ENCODE results near the gene CPXM1. TPM values are rescaled to one million over a fixed set of nuclear protein-coding genes. Genes with fewer than 3 reads are reported as not detected.
"Not testable (repeated sequence)": the region's sequence is repeated elsewhere in the genome, so short reads cannot be mapped to it uniquely, and the experiment has no call there.

Gene CPXM1
- total RNA-seq, 1 experiment from 2014 or later, result 1.2 TPM

DNA sequence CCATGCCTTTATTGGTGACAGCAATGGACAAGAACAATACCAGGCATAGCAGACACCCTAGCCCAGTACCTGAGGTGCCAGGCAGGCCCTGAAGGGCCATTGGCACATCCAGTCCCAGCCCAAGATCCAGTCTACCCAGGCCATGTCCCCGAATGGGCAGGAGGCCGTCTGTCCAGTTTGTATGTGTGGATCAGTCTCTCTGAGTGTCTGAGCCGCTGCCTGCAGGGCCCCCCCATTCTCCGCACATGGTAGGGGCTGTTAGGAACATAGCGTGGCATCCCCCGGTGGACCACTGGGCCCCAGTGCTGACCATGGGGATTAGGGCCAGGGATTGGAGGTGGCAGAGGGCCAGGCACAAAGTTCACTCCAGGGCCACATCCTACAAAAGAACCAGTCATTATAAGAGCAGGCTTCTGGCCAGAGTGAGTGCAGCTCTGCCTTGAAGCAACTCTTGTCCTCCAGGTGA lies 34.9 kb upstream of the CPXM1 start:
- H3K9me3 ChIP-seq (replicated peaks), result peaks cover 4% of the 10 kb centered on the region
- peak in 1 of 2 experiments; percentile 37 for DNase-seq (ENCODE audit: low read depth in 1 of 2, low spot score in 2 of 2)
- H3K4me1 ChIP-seq (replicated peaks), result peaks cover 21% of the 10 kb centered on the region
- peaks cover 25% of the 10 kb centered on the region for H3K36me3 ChIP-seq
- H3K4me3 ChIP-seq, result no peak overlapping the region
- no peaks in the 10 kb centered on the region for H3K27me3 ChIP-seq (replicated peaks)
- no peak overlapping the region for H3K27ac ChIP-seq

- H3K27me3 ChIP-seq (replicated peaks), result no peaks in the 10 kb centered on the region
- H3K9me3 ChIP-seq (replicated peaks), result no peaks in the 10 kb centered on the region; the same call in 1 of the 2 replicates
- H3K4me1 ChIP-seq (replicated peaks), result peaks cover 13% of the 10 kb centered on the region
- peaks cover 17% of the 10 kb centered on the region for H3K36me3 ChIP-seq
- H3K27ac ChIP-seq, result no peak overlapping the region
- no peak overlapping the region for H3K4me3 ChIP-seq
- peak in 1 of 2 experiments; percentile 9 for DNase-seq (ENCODE audit: low read depth in 1 of 2, low spot score in 2 of 2)
Observed at GRCh38 chr20:2834401-2835110, 34.1 kb upstream of the CPXM1 start.

GRCh38 chr20:2833761-2834160 lies 33.3 kb upstream of the CPXM1 start:
- Histone ChIP-seq H3K4me1 (replicated peaks) (peaks cover 11% of the 10 kb centered on the region), H3K36me3 (peaks cover 11% of the 10 kb centered on the region), H3K9me3 (replicated peaks) (no peaks in the 10 kb centered on the region; the same call in 1 of the 2 replicates), H3K4me3 (no peak overlapping the region), H3K27ac (no peak overlapping the region), H3K27me3 (replicated peaks) (no peaks in the 10 kb centered on the region)
- DNase-seq (ENCODE audit: low read depth in 1 of 2, low spot score in 2 of 2), result no peak

- not testable (repeated sequence) for H3K27me3 ChIP-seq (replicated peaks); H3K4me3 ChIP-seq; H3K27ac ChIP-seq; H3K36me3 ChIP-seq; H3K9me3 ChIP-seq (replicated peaks)
- peaks cover 11% of the 10 kb centered on the region for H3K4me1 ChIP-seq (replicated peaks)
- peak in 1 of 2 experiments; percentile 6 for DNase-seq (ENCODE audit: low read depth in 1 of 2, low spot score in 2 of 2)
Observed at GRCh38 chr20:2831206-2831605, 30.8 kb upstream of the CPXM1 start.

- Histone ChIP-seq H3K9me3 (replicated peaks) (no peaks in the 10 kb centered on the region; the same call in 1 of the 2 replicates), H3K36me3 (no peaks in the 10 kb centered on the region), H3K27me3 (replicated peaks) (no peaks in the 10 kb centered on the region; the same call in 1 of the 2 replicates), H3K27ac (no peak overlapping the region), H3K4me3 (no peak overlapping the region), H3K4me1 (replicated peaks) (peaks cover 11% of the 10 kb centered on the region)
- DNase-seq (ENCODE audit: low read depth in 1 of 2, low spot score in 2 of 2), result peak in 1 of 2 experiments; percentile 20
Observed at GRCh38 chr20:2829376-2829775, 28.9 kb upstream of the CPXM1 start.

GRCh38 chr20:2826655-2827054 lies 26.2 kb upstream of the CPXM1 start:
- no peak for DNase-seq (ENCODE audit: low read depth in 1 of 2, low spot score in 2 of 2)
- Histone ChIP-seq H3K9me3 (replicated peaks) (no peaks in the 10 kb centered on the region), H3K27me3 (replicated peaks) (no peaks in the 10 kb centered on the region; the same call in 1 of the 2 replicates), H3K4me1 (replicated peaks) (peaks cover 3% of the 10 kb centered on the region), H3K36me3 (no peaks in the 10 kb centered on the region), H3K4me3 (no peak overlapping the region), H3K27ac (no peak overlapping the region)

GRCh38 chr20:2825761-2826160 lies 25.3 kb upstream of the CPXM1 start:
- DNase-seq (ENCODE audit: low read depth in 1 of 2, low spot score in 2 of 2), result no peak
- H3K27ac ChIP-seq, result no peak overlapping the region
- no peaks in the 10 kb centered on the region for H3K4me1 ChIP-seq (replicated peaks)
- H3K27me3 ChIP-seq (replicated peaks), result no peaks in the 10 kb centered on the region; the same call in 1 of the 2 replicates
- H3K9me3 ChIP-seq (replicated peaks), result no peaks in the 10 kb centered on the region
- no peaks in the 10 kb centered on the region for H3K36me3 ChIP-seq
- no peak overlapping the region for H3K4me3 ChIP-seq

GRCh38 chr20:2822073-2822472 lies 21.6 kb upstream of the CPXM1 start:
- peak in 1 of 2 experiments; percentile 32 for DNase-seq (ENCODE audit: low read depth in 1 of 2, low spot score in 2 of 2)
- no peak overlapping the region for H3K27ac ChIP-seq
- H3K4me1 ChIP-seq (replicated peaks), result peaks cover 8% of the 10 kb centered on the region
- H3K9me3 ChIP-seq (replicated peaks), result no peaks in the 10 kb centered on the region
- no peak overlapping the region for H3K4me3 ChIP-seq
- no peaks in the 10 kb centered on the region for H3K36me3 ChIP-seq
- no peaks in the 10 kb centered on the region for H3K27me3 ChIP-seq (replicated peaks)

GRCh38 chr20:2820896-2821869 lies 20.8 kb upstream of the CPXM1 start:
- peak in 1 of 2 experiments; percentile 39 for DNase-seq (ENCODE audit: low read depth in 1 of 2, low spot score in 2 of 2)
- peaks cover 8% of the 10 kb centered on the region for H3K4me1 ChIP-seq (replicated peaks)
- H3K36me3 ChIP-seq, result no peaks in the 10 kb centered on the region
- no peaks in the 10 kb centered on the region for H3K27me3 ChIP-seq (replicated peaks)
- no peak overlapping the region for H3K27ac ChIP-seq
- H3K4me3 ChIP-seq, result no peak overlapping the region
- H3K9me3 ChIP-seq (replicated peaks), result no peaks in the 10 kb centered on the region

DNA sequence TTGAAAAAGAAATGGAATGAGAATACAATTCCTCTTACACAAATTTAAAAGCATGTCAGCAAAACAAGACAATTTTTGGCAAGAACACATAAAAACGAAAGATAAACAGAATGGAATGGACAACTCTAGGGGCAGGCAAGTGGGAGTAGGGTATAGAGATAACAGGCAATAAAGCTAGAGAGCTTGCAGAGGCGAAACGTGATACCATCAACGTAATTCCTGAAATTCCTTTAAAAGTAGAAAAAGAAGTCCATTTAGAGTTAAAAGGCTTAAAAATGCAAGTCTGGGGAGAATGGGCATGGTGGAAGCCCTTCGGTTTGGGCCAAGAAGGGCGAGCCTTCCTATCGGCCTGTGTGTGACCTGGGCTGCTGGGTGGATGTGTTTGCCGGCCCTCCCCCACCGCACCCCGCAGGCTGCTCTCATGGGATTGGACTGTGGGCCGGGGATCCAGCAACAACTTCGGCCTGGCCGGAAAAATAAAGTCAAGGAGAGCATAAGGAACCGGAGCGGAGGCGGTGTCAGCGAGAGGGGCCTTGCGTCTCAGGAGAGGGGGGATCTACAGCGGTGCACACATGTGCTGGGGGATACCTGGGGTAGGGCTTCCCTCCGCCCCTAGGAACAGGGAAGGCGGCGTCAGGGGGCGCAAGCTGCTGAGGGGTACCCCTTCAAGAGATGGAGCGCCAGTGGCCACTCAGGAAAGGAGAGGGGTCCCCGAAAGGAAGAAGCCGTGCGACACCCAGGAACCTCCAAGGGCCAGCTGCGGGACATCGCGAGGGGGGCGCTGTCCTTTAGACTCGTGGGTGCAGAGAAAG lies 19.9 kb upstream of the CPXM1 start:
- H3K4me3 ChIP-seq, result no peak overlapping the region
- H3K9me3 ChIP-seq (replicated peaks), result no peaks in the 10 kb centered on the region
- H3K27me3 ChIP-seq (replicated peaks), result no peaks in the 10 kb centered on the region
- peaks cover 9% of the 10 kb centered on the region for H3K4me1 ChIP-seq (replicated peaks)
- DNase-seq (ENCODE audit: low read depth in 1 of 2, low spot score in 2 of 2), result no peak
- H3K27ac ChIP-seq, result no peak overlapping the region
- H3K36me3 ChIP-seq, result no peaks in the 10 kb centered on the region

GRCh38 chr20:2817891-2818595 lies 17.6 kb upstream of the CPXM1 start:
- H3K27me3 ChIP-seq (replicated peaks), result no peaks in the 10 kb centered on the region
- no peak for DNase-seq (ENCODE audit: low read depth in 1 of 2, low spot score in 2 of 2)
- no peaks in the 10 kb centered on the region for H3K9me3 ChIP-seq (replicated peaks)
- peaks cover 22% of the 10 kb centered on the region for H3K4me1 ChIP-seq (replicated peaks)
- H3K4me3 ChIP-seq, result no peak overlapping the region
- no peaks in the 10 kb centered on the region for H3K36me3 ChIP-seq
- no peak overlapping the region for H3K27ac ChIP-seq

DNA sequence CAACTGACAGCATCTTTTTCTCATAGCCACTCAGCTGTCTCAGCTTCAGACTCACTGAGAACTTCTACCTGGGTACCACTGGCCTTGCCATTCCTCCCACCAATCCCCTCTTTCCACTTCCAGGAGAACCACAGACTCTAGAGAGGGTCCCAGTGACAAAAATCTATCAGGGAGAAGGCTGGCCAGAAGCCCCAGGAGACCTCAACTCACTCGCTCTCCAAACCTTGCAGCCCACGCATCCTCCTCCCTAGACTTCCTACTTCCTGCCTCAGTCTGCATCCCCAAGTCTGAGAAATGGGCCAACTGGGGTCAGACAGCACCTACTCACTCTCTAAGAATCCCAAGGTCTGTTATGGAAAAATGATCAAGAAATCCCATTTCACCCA lies 16.9 kb upstream of the CPXM1 start:
- 0 out of 2 replicates have a peak, but pooled peaks cover 2% of the 10 kb centered on the region for H3K9me3 ChIP-seq (replicated peaks)
- H3K36me3 ChIP-seq, result no peaks in the 10 kb centered on the region

More for the DNA sequence above, 16.9 kb upstream of the CPXM1 start:
- Histone ChIP-seq H3K27ac (no peak overlapping the region), H3K4me3 (no peak overlapping the region), H3K27me3 (replicated peaks) (no peaks in the 10 kb centered on the region), H3K4me1 (replicated peaks) (peaks cover 22% of the 10 kb centered on the region)
- no peak for DNase-seq (ENCODE audit: low read depth in 1 of 2, low spot score in 2 of 2)
